HCT116 (cell line): Measurements from ENCODE around the gene ARHGAP8. TPM values are rescaled to one million over a fixed set of nuclear protein-coding genes. Genes with fewer than 3 reads are reported as not detected.

Experiments
- ATAC-seq: fragments of 200-7000 bp; cut with Tn5 transposase; 2 replicates; pipeline ENCODE4 v1.9.1; 2020; ENCODE audit warnings: mild to moderate bottlenecking, moderate library complexity
- BruUV-seq: library from RNA; stranded (reverse); fragments of 400-500 nt; replicated peaks from 2 replicates; lab custom pipeline; 2021; lab: Mats Ljungman, UMichigan
- CTCF ChIA-PET: fragments of 300-600 bp; sonication (Branson Sonifier 250); formaldehyde crosslinking; loops from one replicate; lab custom pipeline; 2021; ENCODE audit warnings: antibody characterized with exemption; lab: Charles Lee
- POLR2A ChIA-PET: fragments of 300-600, 350-600 bp; sonication (Branson Sonifier 250); formaldehyde crosslinking; loops from one replicate; lab custom pipeline; 2021; ENCODE audit warnings: antibody characterized with exemption; lab: Charles Lee
- RAD21 ChIA-PET, 2 experiments: fragments of 300-600 bp; sonication (Branson Sonifier 250); formaldehyde crosslinking; loops; one replicate each; lab custom pipeline; 2023; ENCODE audit warnings: low total read pairs in 2 of 2; ENCODE audit not compliant: uncharacterized antibody in 2 of 2, unreplicated experiment in 2 of 2, low non-redundant PET in 1 of 2; lab: Charles Lee
- DNase-seq: peaks from one replicate; pipeline ENCODE4 v3.0.0-alpha.2; 2010; ENCODE audit warnings: low read depth, low spot score
- H2AFZ ChIP-seq: fragments of 200-600 bp; shearing (Covaris generic), sonication (generic); 2 replicates; pipeline ENCODE4 v1.6.1; 2017; ENCODE audit warnings: low read depth, mixed run types, mixed read lengths, antibody characterized with exemption, low read length; ENCODE audit not compliant: poor library complexity, severe bottlenecking
- H3K27ac ChIP-seq: 2 replicates; pipeline ENCODE4 v1.5.1; 2012; ENCODE audit warnings: low read depth, low read length
- H3K27me3 ChIP-seq: fragments of 200-600 bp; sonication (generic); 2 replicates; pipeline ENCODE4 v1.6.1; 2016; ENCODE audit warnings: mixed run types, low read length, mixed read lengths; ENCODE audit not compliant: insufficient read depth
- H3K36me3 ChIP-seq, 2 experiments: fragments of 200-500 bp in 1 of 2; fragments of 200-600 bp in 1 of 2; sonication (Bioruptor generic) in 1 of 2; sonication (generic) in 1 of 2; 2 replicates each; pipeline versions ENCODE4 v1.5.1 to v1.6.1; 2014 to 2016; ENCODE audit warnings: low read length in 2 of 2, inconsistent platforms in 1 of 2, mixed read lengths in 1 of 2, mixed run types in 1 of 2; ENCODE audit not compliant: insufficient read depth in 2 of 2, control insufficient read depth in 1 of 2
- H3K4me1 ChIP-seq, 2 experiments: fragments of 200-600 bp in 1 of 2; sonication (generic) in 1 of 2; 2 replicates each; pipeline versions ENCODE4 v1.5.1 to v1.6.1; 2012 to 2017; ENCODE audit warnings: low read length in 2 of 2, inconsistent platforms in 1 of 2, mild to moderate bottlenecking in 1 of 2, mixed read lengths in 1 of 2, mixed run types in 1 of 2, moderate library complexity in 1 of 2; ENCODE audit not compliant: insufficient read depth in 2 of 2, control insufficient read depth in 1 of 2
- H3K4me2 ChIP-seq: fragments of 200-600 bp; sonication (generic); 2 replicates; pipeline ENCODE4 v1.6.1; 2017; ENCODE audit warnings: mixed run types, low read length, mixed read lengths
- H3K4me3 ChIP-seq, 2 experiments: fragments of 200-600 bp in 1 of 2; sonication (generic) in 1 of 2; replicated peaks in 1 of 2; 2 replicates each; pipeline ENCODE4 v1.5.1; 2011 to 2016; ENCODE audit warnings: low read length in 2 of 2, control low read depth in 1 of 2, low read depth in 1 of 2, mild to moderate bottlenecking in 1 of 2, mixed read lengths in 1 of 2, mixed run types in 1 of 2
- H3K79me2 ChIP-seq: fragments of 200-600 bp; sonication (generic); 2 replicates; pipeline ENCODE4 v1.6.1; 2017; ENCODE audit warnings: mild to moderate bottlenecking, mixed run types, low read length, moderate library complexity, mixed read lengths; ENCODE audit not compliant: insufficient read depth
- H3K9ac ChIP-seq: fragments of 200-600 bp; sonication (generic); 2 replicates; pipeline ENCODE4 v1.6.1; 2016; ENCODE audit warnings: low read length, mixed read lengths
- H3K9me2 ChIP-seq: fragments of 200-600 bp; sonication (generic), shearing (Covaris generic); 2 replicates; pipeline ENCODE4 v1.6.1; 2017; ENCODE audit warnings: mixed run types, mild to moderate bottlenecking, moderate library complexity; ENCODE audit not compliant: insufficient read depth
- H3K9me3 ChIP-seq, 2 experiments: fragments of 200-500 bp in 1 of 2; fragments of 200-600 bp in 1 of 2; sonication (Bioruptor generic) in 1 of 2; sonication (generic) in 1 of 2; 2 replicates each; pipeline ENCODE4 v1.6.1; 2014 to 2017; ENCODE audit warnings: low read length in 2 of 2, mixed read lengths in 2 of 2, inconsistent platforms in 1 of 2, low read depth in 1 of 2, mild to moderate bottlenecking in 1 of 2, mixed run types in 1 of 2, moderate library complexity in 1 of 2; ENCODE audit not compliant: control insufficient read depth in 1 of 2, insufficient read depth in 1 of 2
- H4K20me1 ChIP-seq: fragments of 200-600 bp; sonication (generic), shearing (Covaris generic); 2 replicates; pipeline ENCODE4 v1.6.1; 2017; ENCODE audit warnings: mixed run types, mild to moderate bottlenecking, moderate library complexity; ENCODE audit not compliant: insufficient read depth
- ATF3 ChIP-seq: IDR thresholded peaks from 2 replicates; pipeline ENCODE4 v1.6.1; 2012
- CBX3 ChIP-seq: IDR thresholded peaks from 2 replicates; pipeline ENCODE4 v1.6.1; 2012; ENCODE audit warnings: low read depth
- CEBPB ChIP-seq: IDR thresholded peaks from 2 replicates; pipeline ENCODE4 v1.6.1; 2012; ENCODE audit warnings: low read depth
- EGR1 ChIP-seq: IDR thresholded peaks from 2 replicates; pipeline ENCODE4 v1.6.1; 2012; ENCODE audit warnings: low read depth
- ELF1 ChIP-seq: IDR thresholded peaks from 2 replicates; pipeline ENCODE4 v1.6.1; 2012; ENCODE audit warnings: low read depth, borderline replicate concordance
- EZH2phosphoT487 ChIP-seq: fragments of 200-600 bp; IDR thresholded peaks from 2 replicates; pipeline ENCODE4 v1.6.1; 2018; ENCODE audit warnings: antibody characterized with exemption, borderline replicate concordance
- FOSL1 ChIP-seq: IDR thresholded peaks from 2 replicates; pipeline ENCODE4 v1.6.1; 2012; ENCODE audit warnings: low read depth
- JUND ChIP-seq: IDR thresholded peaks from 2 replicates; pipeline ENCODE4 v1.6.1; 2012
- MAX ChIP-seq: IDR thresholded peaks from 2 replicates; pipeline ENCODE4 v1.6.1; 2012
- POLR2A ChIP-seq: IDR thresholded peaks from 2 replicates; pipeline ENCODE4 v1.7.0; 2011; ENCODE audit warnings: borderline replicate concordance; ENCODE audit not compliant: insufficient read depth, insufficient read length; ENCODE audit errors: extremely low read depth
- POLR2AphosphoS5 ChIP-seq: IDR thresholded peaks from 2 replicates; pipeline ENCODE4 v1.6.1; 2011; ENCODE audit warnings: mild to moderate bottlenecking, low read depth, low read length, moderate library complexity
- RAD21 ChIP-seq: IDR thresholded peaks from 2 replicates; pipeline ENCODE4 v1.6.1; 2012; ENCODE audit warnings: low read depth, mild to moderate bottlenecking
- SRF ChIP-seq: IDR thresholded peaks from 2 replicates; pipeline ENCODE4 v1.6.1; 2012; ENCODE audit warnings: low read depth
- ZFX ChIP-seq: fragments of 450-650 bp; IDR thresholded peaks from 2 replicates; pipeline ENCODE4 v1.6.1; 2017
- ZNF274 ChIP-seq: fragments of 200-500 bp; sonication (Bioruptor generic); IDR thresholded peaks from 2 replicates; pipeline ENCODE4 v1.6.1; 2014; ENCODE audit warnings: mild to moderate bottlenecking, low read depth, low read length, inconsistent platforms
- intact Hi-C: fragments of 100-400 bp; cut with micrococcal nuclease; formaldehyde crosslinking; loops from 2 replicates; pipeline ENCODE4 v1.10.0; 2022
- total RNA-seq: library from RNA; stranded (reverse); gene quantifications from one replicate; pipeline ENCODE4 v1.2.1, GENCODE V29; 2021; ENCODE audit not compliant: unreplicated experiment

ARHGAP8 gene
- total RNA-seq, 1 experiment from 2014 or later, result 67.5 TPM

DNA sequence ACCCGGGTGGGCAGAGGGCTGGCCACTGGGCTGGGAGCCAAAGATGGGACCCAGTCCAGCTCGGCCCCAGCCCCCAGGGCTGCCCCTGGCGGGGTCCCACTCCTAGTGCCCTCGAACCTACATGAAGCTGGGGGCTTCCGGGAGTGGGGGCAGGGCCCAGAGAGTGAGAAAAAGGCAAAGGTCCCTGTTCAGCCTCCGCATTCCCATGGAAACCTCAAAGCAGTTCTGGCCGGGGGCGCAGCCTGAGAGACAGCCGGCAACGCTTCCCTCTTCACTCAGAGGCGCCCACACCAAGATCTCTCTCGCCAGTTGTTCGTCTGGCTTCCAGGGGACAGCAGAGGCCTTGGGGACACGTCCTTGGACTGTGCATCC, 22.4 kb upstream of the ARHGAP8 start:
- ATAC-seq (no peak), DNase-seq (no peak)
- POLR2A ChIA-PET, result no interaction called here
- Histone ChIP-seq H4K20me1 (no peaks in the 10 kb centered on the region), H3K36me3 (no peaks in the 10 kb centered on the region; a peak in 3 of 4 replicates), H3K4me1 (no peaks in the 10 kb centered on the region), H3K27ac (no peak overlapping the region), H3K9ac (no peak overlapping the region), H3K27me3 (no peaks in the 10 kb centered on the region), H3K4me3 (no peak overlapping the region), H3K4me2 (no peak overlapping the region), H3K9me3 (no peaks in the 10 kb centered on the region), H3K9me2 (no peaks in the 10 kb centered on the region), H2AFZ (no peak overlapping the region), H3K79me2 (no peaks in the 10 kb centered on the region)
- RAD21 ChIA-PET, result no interaction called here
- BruUV-seq, result no TSS peak
- TF ChIP-seq ZNF274, result no peak
- TF ChIP-seq FOSL1, result no peak
- no peak for TF ChIP-seq RAD21
- no peak for TF ChIP-seq MAX
- no peak for TF ChIP-seq CEBPB
- no peak for TF ChIP-seq EZH2phosphoT487
- TF ChIP-seq SRF, result no peak
- no peak for TF ChIP-seq ELF1
- no peak for TF ChIP-seq JUND
- no peak for TF ChIP-seq EGR1
- no peak for TF ChIP-seq POLR2AphosphoS5
- no peak for TF ChIP-seq ATF3
- no peak for TF ChIP-seq ZFX
- TF ChIP-seq CBX3, result no peak
- no peak for TF ChIP-seq POLR2A
- CTCF ChIA-PET, result no interaction called here
- intact Hi-C loops, result no loop called here
